HepG2 (cell line): ENCODE measurements around the gene GNAT3. TPM values are rescaled to one million over a fixed set of nuclear protein-coding genes. Genes with fewer than 3 reads are reported as not detected.

Experiments
- ATAC-seq: fragments of 200-7000 bp; cut with Tn5 transposase; 3 replicates; pipeline ENCODE4 v1.9.1; 2020; ENCODE audit warnings: mild to moderate bottlenecking, moderate library complexity
- BruUV-seq: library from RNA; stranded (reverse); fragments of 400-500 nt; replicated peaks from 2 replicates; lab custom pipeline; 2021; lab: Mats Ljungman, UMichigan
- CTCF ChIA-PET: fragments of 300-600 bp; formaldehyde crosslinking; extraction: SDS; loops from one replicate; lab custom pipeline; 2021; ENCODE audit warnings: low total read pairs, inconsistent platforms, low intra/inter-chr PET ratio; lab: Yijun Ruan, JAX
- POLR2A ChIA-PET: fragments of 350-600 bp; sonication (Branson Sonifier 250); formaldehyde crosslinking; loops from one replicate; lab custom pipeline; 2020; ENCODE audit warnings: antibody characterized with exemption, inconsistent platforms; lab: Yijun Ruan, JAX
- DNase-seq: peaks from one replicate; pipeline ENCODE4 v3.0.0-alpha.2; 2015; ENCODE audit warnings: low spot score
- FAIRE-seq: peaks from 3 replicates; lab custom pipeline; 2011; peaks lifted over from hg19 to GRCh38; lab: Jason Lieb, UNC
- H2AFZ ChIP-seq: one replicate; pipeline ENCODE4 v1.6.1; 2011; ENCODE audit warnings: low read length, inconsistent platforms
- H3K27ac ChIP-seq: fragments of 300-600 bp; 3 replicates; pipeline ENCODE4 v1.8.0; 2011; ENCODE audit warnings: mixed run types, mild to moderate bottlenecking, mixed read lengths, low read length, inconsistent platforms; ENCODE audit not compliant: insufficient read depth; ENCODE audit errors: extremely low read length
- H3K27me3 ChIP-seq, 2 experiments: fragments of 200-600 bp in 1 of 2; 2 replicates in 1 of 2; 3 replicates in 1 of 2; pipeline versions ENCODE4 v1.6.0 to v1.8.0; 2011; ENCODE audit warnings: low read length in 2 of 2, mild to moderate bottlenecking in 2 of 2, moderate library complexity in 2 of 2, inconsistent platforms in 1 of 2; ENCODE audit not compliant: insufficient read depth in 2 of 2, control insufficient read depth in 1 of 2
- H3K36me3 ChIP-seq, 2 experiments: fragments of 200-600 bp in 1 of 2; replicated peaks in 1 of 2; 2 replicates in 1 of 2; 3 replicates in 1 of 2; pipeline versions ENCODE4 v1.5.1 to v1.8.0; 2011; ENCODE audit warnings: low read length in 2 of 2, inconsistent platforms in 1 of 2; ENCODE audit not compliant: insufficient read depth in 2 of 2, control insufficient read depth in 1 of 2
- H3K4me1 ChIP-seq: 2 replicates; pipeline ENCODE4 v1.5.1; 2012; ENCODE audit warnings: low read length, inconsistent platforms; ENCODE audit not compliant: insufficient read depth
- H3K4me2 ChIP-seq: 2 replicates; pipeline ENCODE4 v1.6.0; 2011; ENCODE audit warnings: low read depth, low read length, inconsistent platforms
- H3K4me3 ChIP-seq, 3 experiments: fragments of 200-600 bp in 1 of 3; sonication (generic), shearing (Covaris generic) in 1 of 3; replicated peaks in 1 of 3; 2 replicates each; pipeline ENCODE4 v1.5.1; 2011 to 2016; ENCODE audit warnings: low read length in 3 of 3, inconsistent platforms in 2 of 3, low read depth in 2 of 3, mild to moderate bottlenecking in 2 of 3, control low read depth in 1 of 3, mixed read lengths in 1 of 3; ENCODE audit not compliant: insufficient read depth in 1 of 3
- H3K79me2 ChIP-seq: one replicate; pipeline ENCODE4 v1.6.1; 2011; ENCODE audit warnings: low read length, inconsistent platforms; ENCODE audit not compliant: insufficient read depth
- H3K9ac ChIP-seq: 2 replicates; pipeline ENCODE4 v1.6.0; 2011; ENCODE audit warnings: mild to moderate bottlenecking, low read depth, low read length, inconsistent platforms; ENCODE audit not compliant: insufficient read depth
- H3K9me3 ChIP-seq: 2 replicates; pipeline ENCODE4 v1.5.1; 2012; ENCODE audit warnings: mild to moderate bottlenecking, low read length
- H4K20me1 ChIP-seq: 2 replicates; pipeline ENCODE4 v1.6.0; 2011; ENCODE audit warnings: inconsistent platforms, mild to moderate bottlenecking, low read length, moderate library complexity; ENCODE audit not compliant: insufficient read depth
- GABPA ChIP-seq, 2 experiments: IDR thresholded peaks; 2 replicates each; pipeline ENCODE4 v1.6.1; 2011 to 2016; ENCODE audit warnings: low read depth in 2 of 2, low read length in 1 of 2, missing biosample characterization in 1 of 2, missing genetic modification characterization in 1 of 2
- GTF2F1 ChIP-seq: fragments of 150-350 bp; IDR thresholded peaks from 2 replicates; pipeline ENCODE4 v1.6.1; 2014; ENCODE audit warnings: low read length
- GZF1 ChIP-seq: sonication (generic); formaldehyde crosslinking; IDR thresholded peaks from 2 replicates; pipeline ENCODE4 v1.5.1; 2020; ENCODE audit warnings: mild to moderate bottlenecking, missing genetic modification reagents
- JUNB ChIP-seq: sonication (generic); formaldehyde crosslinking; IDR thresholded peaks from 2 replicates; pipeline ENCODE4 v1.8.0; 2022; ENCODE audit warnings: missing genetic modification reagents, mild to moderate bottlenecking, borderline replicate concordance
- MIER3 ChIP-seq: IDR thresholded peaks from 2 replicates; pipeline ENCODE4 v1.6.1; 2016; ENCODE audit warnings: missing compliant biosample characterization, borderline replicate concordance
- PHB2 ChIP-seq: fragments of 450-650 bp; IDR thresholded peaks from 2 replicates; pipeline ENCODE4 v1.6.1; 2018; ENCODE audit not compliant: partially characterized antibody
- SP5 ChIP-seq: IDR thresholded peaks from 2 replicates; pipeline ENCODE4 v1.6.1; 2016; ENCODE audit warnings: low read depth, borderline replicate concordance
- TBX2 ChIP-seq: sonication (generic); formaldehyde crosslinking; IDR thresholded peaks from 2 replicates; pipeline ENCODE4 v1.5.0; 2020; ENCODE audit warnings: missing genetic modification reagents, mild to moderate bottlenecking, borderline replicate concordance
- ZNF207 ChIP-seq: fragments of 450-650 bp; IDR thresholded peaks from 2 replicates; pipeline ENCODE4 v1.6.1; 2016; ENCODE audit warnings: antibody characterized with exemption, borderline replicate concordance
- ZNF430 ChIP-seq: sonication (generic); formaldehyde crosslinking; IDR thresholded peaks from 2 replicates; pipeline ENCODE4 v1.9.0; 2021; ENCODE audit warnings: mild to moderate bottlenecking, missing genetic modification reagents
- ZNF557 ChIP-seq: sonication (generic); formaldehyde crosslinking; IDR thresholded peaks from 2 replicates; pipeline ENCODE4 v1.4.0; 2020; ENCODE audit warnings: missing genetic modification reagents
- ZSCAN31 ChIP-seq: sonication (generic); formaldehyde crosslinking; IDR thresholded peaks from 2 replicates; pipeline ENCODE4 v1.5.0; 2020; ENCODE audit warnings: low read depth, mild to moderate bottlenecking, missing genetic modification reagents
- WGBS: methylation state at CpG from one replicate; pipeline ENCODE4 v1.1.6; 2017; ENCODE audit warnings: low lambda C conversion rate; 5-methylcytosine and 5-hydroxymethylcytosine counted together
- in situ Hi-C: cut with HindIII; loops from 2 replicates; pipeline ENCODE4 v1.10.0; 2017; ENCODE audit warnings: low pct_unique_long_range_greater_than_20kb; ENCODE audit not compliant: extremely low pct_ligation_motif_present
- intact Hi-C: fragments of 100-400 bp; cut with micrococcal nuclease; formaldehyde crosslinking; loops from one replicate; pipeline ENCODE4 v1.10.0; 2022; ENCODE audit not compliant: unreplicated experiment
- polyA plus RNA-seq, 8 experiments: library from polyadenylated mRNA; depleted of rRNA in 3 of 8; stranded (reverse) in 7 of 8; unstranded in 1 of 8; fragments of >200 nt; fragmentation: Illumina TruSeq in 4 of 8; extraction: Trizol in 4 of 8; gene quantifications; 2 replicates each; pipeline versions ENCODE4 v1.2.1 to v1.2.3, GENCODE V29; 2011 to 2016; ENCODE audit warnings: low read depth in 4 of 8, missing spikeins in 1 of 8, mixed read lengths in 1 of 8; ENCODE audit not compliant: insufficient read depth in 1 of 8
- total RNA-seq, 5 experiments: library from RNA; depleted of rRNA; stranded (reverse); fragments of >200 nt; fragmentation: Illumina TruSeq; extraction: Trizol; gene quantifications; 2 replicates each; pipeline ENCODE4 v1.2.3, GENCODE V29; 2016; ENCODE audit warnings: low read depth in 1 of 5
- TF ChIP-seq, protein P1 (sequence below): IDR thresholded peaks from 2 replicates; pipeline ENCODE4 v1.6.1; 2016; ENCODE audit warnings: low read depth, control low read depth
- TF ChIP-seq, protein P2 (sequence below): sonication (generic); formaldehyde crosslinking; conservative IDR thresholded peaks from 2 replicates; pipeline ENCODE4 v1.4.0; 2020; ENCODE audit warnings: mild to moderate bottlenecking, missing genetic modification reagents, moderate library complexity
- TF ChIP-seq, protein P3 (sequence below): sonication (generic); formaldehyde crosslinking; IDR thresholded peaks from 2 replicates; pipeline ENCODE4 v1.4.0; 2020; ENCODE audit warnings: mild to moderate bottlenecking, missing genetic modification reagents
- TF ChIP-seq, protein P4 (sequence below): sonication (generic); formaldehyde crosslinking; IDR thresholded peaks from 2 replicates; pipeline ENCODE4 v1.4.0; 2020; ENCODE audit warnings: missing genetic modification reagents

The GNAT3 gene
- total and polyA plus RNA-seq, 2 of the 13 experiments (the other 11 are each of a cell fraction or from before 2014, with no cell fraction given), result not detected

DNA sequence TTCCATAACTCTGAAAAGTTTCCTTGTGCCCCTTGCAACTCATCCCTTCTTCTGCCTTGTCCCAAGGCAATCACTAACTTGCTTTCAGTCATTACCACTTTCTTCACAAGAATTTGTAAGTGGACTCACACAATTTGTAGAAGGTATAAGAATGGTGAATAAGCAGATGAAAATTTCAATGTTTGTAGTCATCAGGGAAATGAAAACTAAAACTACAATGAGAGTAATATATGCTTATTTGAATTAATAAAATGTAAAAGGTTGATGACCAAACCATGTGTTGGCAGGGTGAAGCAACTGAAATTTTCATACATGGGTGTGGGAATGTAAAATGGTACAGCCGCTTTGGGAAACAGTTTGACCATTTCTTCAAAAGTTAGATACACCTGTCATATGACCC, 79.7 kb downstream of the GNAT3 start (continued):
- TF ChIP-seq, protein P1, sequence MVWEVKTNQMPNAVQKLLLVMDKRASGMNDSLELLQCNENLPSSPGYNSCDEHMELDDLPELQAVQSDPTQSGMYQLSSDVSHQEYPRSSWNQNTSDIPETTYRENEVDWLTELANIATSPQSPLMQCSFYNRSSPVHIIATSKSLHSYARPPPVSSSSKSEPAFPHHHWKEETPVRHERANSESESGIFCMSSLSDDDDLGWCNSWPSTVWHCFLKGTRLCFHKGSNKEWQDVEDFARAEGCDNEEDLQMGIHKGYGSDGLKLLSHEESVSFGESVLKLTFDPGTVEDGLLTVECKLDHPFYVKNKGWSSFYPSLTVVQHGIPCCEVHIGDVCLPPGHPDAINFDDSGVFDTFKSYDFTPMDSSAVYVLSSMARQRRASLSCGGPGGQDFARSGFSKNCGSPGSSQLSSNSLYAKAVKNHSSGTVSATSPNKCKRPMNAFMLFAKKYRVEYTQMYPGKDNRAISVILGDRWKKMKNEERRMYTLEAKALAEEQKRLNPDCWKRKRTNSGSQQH, result no peak
- TF ChIP-seq JUNB, result no peak
- TF ChIP-seq ZNF430, result no peak
- TF ChIP-seq, all 625 proteins: peak for 0

DNA sequence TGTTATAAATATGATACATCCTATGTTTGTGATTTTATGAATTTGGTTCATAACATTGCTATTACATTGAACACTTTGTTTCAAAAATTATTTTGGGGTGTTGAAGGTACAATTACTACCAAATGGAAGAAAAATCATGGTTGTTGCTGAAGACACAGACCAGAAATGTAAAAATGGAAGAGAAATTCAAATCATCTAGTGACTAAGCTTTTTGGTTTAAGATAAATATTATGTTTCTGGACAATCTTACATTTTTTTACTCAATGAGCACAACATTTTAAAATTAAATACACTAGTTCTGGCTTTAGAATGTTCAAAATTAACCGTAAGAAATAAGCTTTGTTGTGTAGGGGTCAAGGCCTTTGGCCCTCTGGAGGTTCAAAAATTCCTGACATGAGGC, 82.7 kb downstream of the GNAT3 start:
- ChIA-PET POLR2A (no interaction called here), CTCF (interaction anchor here (0.9 to 2.6 kb wide), 5 partner anchors 24 to 296 kb away, joined by 3 to 25 read pairs (median 10); no protein-coding TSS in a partner anchor)
- Histone ChIP-seq H2AFZ (no peak overlapping the region), H3K9me3 (no peaks in the 10 kb centered on the region), H3K36me3 (no peaks in the 10 kb centered on the region), H3K4me2 (no peak overlapping the region), H3K79me2 (no peaks in the 10 kb centered on the region), H3K4me3 (no peak overlapping the region)
- FAIRE-seq (no peak), ATAC-seq (no peak), DNase-seq (no peak)
- intact Hi-C loops (loop anchor here (10.0 kb wide), 1 partner anchor 1046 kb away; no protein-coding TSS in a partner anchor), in situ Hi-C loops (loop anchor here (25.0 kb wide), 1 partner anchor 1033 kb away; no protein-coding TSS in a partner anchor)
- TF ChIP-seq ZSCAN31, result no peak
- TF ChIP-seq PHB2, result no peak
- TF ChIP-seq, protein P2, sequence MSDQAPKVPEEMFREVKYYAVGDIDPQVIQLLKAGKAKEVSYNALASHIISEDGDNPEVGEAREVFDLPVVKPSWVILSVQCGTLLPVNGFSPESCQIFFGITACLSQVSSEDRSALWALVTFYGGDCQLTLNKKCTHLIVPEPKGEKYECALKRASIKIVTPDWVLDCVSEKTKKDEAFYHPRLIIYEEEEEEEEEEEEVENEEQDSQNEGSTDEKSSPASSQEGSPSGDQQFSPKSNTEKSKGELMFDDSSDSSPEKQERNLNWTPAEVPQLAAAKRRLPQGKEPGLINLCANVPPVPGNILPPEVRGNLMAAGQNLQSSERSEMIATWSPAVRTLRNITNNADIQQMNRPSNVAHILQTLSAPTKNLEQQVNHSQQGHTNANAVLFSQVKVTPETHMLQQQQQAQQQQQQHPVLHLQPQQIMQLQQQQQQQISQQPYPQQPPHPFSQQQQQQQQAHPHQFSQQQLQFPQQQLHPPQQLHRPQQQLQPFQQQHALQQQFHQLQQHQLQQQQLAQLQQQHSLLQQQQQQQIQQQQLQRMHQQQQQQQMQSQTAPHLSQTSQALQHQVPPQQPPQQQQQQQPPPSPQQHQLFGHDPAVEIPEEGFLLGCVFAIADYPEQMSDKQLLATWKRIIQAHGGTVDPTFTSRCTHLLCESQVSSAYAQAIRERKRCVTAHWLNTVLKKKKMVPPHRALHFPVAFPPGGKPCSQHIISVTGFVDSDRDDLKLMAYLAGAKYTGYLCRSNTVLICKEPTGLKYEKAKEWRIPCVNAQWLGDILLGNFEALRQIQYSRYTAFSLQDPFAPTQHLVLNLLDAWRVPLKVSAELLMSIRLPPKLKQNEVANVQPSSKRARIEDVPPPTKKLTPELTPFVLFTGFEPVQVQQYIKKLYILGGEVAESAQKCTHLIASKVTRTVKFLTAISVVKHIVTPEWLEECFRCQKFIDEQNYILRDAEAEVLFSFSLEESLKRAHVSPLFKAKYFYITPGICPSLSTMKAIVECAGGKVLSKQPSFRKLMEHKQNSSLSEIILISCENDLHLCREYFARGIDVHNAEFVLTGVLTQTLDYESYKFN, result no peak
- TF ChIP-seq TBX2 (CRISPR knock-in tag), result no peak
- no peak for TF ChIP-seq GABPA (IDR thresholded peaks at IDR 0.05; ENCODE audit: low read depth, low read length)
- no peak for TF ChIP-seq GABPA (CRISPR knock-in tag; IDR thresholded peaks at IDR 0.05; ENCODE audit: low read depth)
- TF ChIP-seq MIER3 (CRISPR knock-in tag), result no peak
- no peak for TF ChIP-seq ZNF557 (CRISPR knock-in tag)
- TF ChIP-seq GZF1 (CRISPR knock-in tag), result no peak
- TF ChIP-seq, protein P3, sequence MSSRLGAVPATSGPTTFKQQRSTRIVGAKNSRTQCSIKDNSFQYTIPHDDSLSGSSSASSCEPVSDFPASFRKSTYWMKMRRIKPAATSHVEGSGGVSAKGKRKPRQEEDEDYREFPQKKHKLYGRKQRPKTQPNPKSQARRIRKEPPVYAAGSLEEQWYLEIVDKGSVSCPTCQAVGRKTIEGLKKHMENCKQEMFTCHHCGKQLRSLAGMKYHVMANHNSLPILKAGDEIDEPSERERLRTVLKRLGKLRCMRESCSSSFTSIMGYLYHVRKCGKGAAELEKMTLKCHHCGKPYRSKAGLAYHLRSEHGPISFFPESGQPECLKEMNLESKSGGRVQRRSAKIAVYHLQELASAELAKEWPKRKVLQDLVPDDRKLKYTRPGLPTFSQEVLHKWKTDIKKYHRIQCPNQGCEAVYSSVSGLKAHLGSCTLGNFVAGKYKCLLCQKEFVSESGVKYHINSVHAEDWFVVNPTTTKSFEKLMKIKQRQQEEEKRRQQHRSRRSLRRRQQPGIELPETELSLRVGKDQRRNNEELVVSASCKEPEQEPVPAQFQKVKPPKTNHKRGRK (CRISPR knock-in tag), result no peak
- TF ChIP-seq, protein P4, sequence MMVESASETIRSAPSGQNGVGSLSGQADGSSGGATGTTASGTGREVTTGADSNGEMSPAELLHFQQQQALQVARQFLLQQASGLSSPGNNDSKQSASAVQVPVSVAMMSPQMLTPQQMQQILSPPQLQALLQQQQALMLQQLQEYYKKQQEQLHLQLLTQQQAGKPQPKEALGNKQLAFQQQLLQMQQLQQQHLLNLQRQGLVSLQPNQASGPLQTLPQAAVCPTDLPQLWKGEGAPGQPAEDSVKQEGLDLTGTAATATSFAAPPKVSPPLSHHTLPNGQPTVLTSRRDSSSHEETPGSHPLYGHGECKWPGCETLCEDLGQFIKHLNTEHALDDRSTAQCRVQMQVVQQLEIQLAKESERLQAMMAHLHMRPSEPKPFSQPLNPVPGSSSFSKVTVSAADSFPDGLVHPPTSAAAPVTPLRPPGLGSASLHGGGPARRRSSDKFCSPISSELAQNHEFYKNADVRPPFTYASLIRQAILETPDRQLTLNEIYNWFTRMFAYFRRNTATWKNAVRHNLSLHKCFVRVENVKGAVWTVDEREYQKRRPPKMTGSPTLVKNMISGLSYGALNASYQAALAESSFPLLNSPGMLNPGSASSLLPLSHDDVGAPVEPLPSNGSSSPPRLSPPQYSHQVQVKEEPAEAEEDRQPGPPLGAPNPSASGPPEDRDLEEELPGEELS (CRISPR knock-in tag), result no peak
- TF ChIP-seq GTF2F1, result no peak
- no peak for TF ChIP-seq SP5 (CRISPR knock-in tag)
- TF ChIP-seq ZNF207, result no peak
- TF ChIP-seq, all 625 proteins: peak for 0
- Histone ChIP-seq H3K27ac (no peak overlapping the region), H3K27me3 (no peaks in the 10 kb centered on the region), H3K9ac (no peak overlapping the region), H4K20me1 (no peaks in the 10 kb centered on the region), H3K4me1 (no peaks in the 10 kb centered on the region)
- WGBS, result 34% methylated on average over 1 of the region's 1 CpG
- no TSS peak for BruUV-seq
